PC-9 (cell line): ENCODE results near the gene PPP1R27. TPM values are rescaled to one million over a fixed set of nuclear protein-coding genes. Genes with fewer than 3 reads are reported as not detected.

Source experiments
- Bru-seq: library from RNA; stranded (reverse); fragments of 400-500 nt; gene quantifications from one replicate; lab custom pipeline; 2021; lab: Mats Ljungman, UMichigan
- BruChase-seq, 2 experiments: library from RNA; stranded (reverse); fragments of 400-500 nt; gene quantifications; one replicate each; lab custom pipeline; 2021; lab: Mats Ljungman, UMichigan
- BruUV-seq: library from RNA; stranded (reverse); fragments of 400-500 nt; replicated peaks from 2 replicates; lab custom pipeline; 2021; lab: Mats Ljungman, UMichigan
- CTCF ChIA-PET: fragments of 300-600 bp; sonication (Branson Sonifier 250); formaldehyde crosslinking; loops from one replicate; lab custom pipeline; 2022; ENCODE audit warnings: antibody characterized with exemption; lab: Charles Lee
- POLR2A ChIA-PET: fragments of 300-600 bp; sonication (Branson Sonifier 250); formaldehyde crosslinking; loops from one replicate; lab custom pipeline; 2022; ENCODE audit warnings: antibody characterized with exemption; ENCODE audit not compliant: unreplicated experiment; lab: Charles Lee
- DNase-seq, 2 experiments: peaks; one replicate each; pipeline versions ENCODE4 v3.0.0 to v3.0.0-alpha.2; 2015 to 2022; ENCODE audit warnings: mixed read lengths in 1 of 2
- H2AFZ ChIP-seq: fragments of 200-600 bp; sonication (generic); 2 replicates; pipeline ENCODE4 v1.8.1; 2017; ENCODE audit warnings: antibody characterized with exemption
- H3F3A ChIP-seq: fragments of 200-600 bp; sonication (generic); 2 replicates; pipeline ENCODE4 v1.8.1; 2017; ENCODE audit warnings: antibody characterized with exemption, mild to moderate bottlenecking, low read depth; ENCODE audit not compliant: insufficient read depth
- H3K27ac ChIP-seq: fragments of 200-600 bp; sonication (generic); 2 replicates; pipeline ENCODE4 v1.6.1; 2016; ENCODE audit warnings: mixed run types
- H3K27me3 ChIP-seq: fragments of 200-600 bp; sonication (generic); 2 replicates; pipeline ENCODE4 v1.6.1; 2016; ENCODE audit warnings: low read depth, mixed run types; ENCODE audit not compliant: insufficient read depth
- H3K36me3 ChIP-seq: fragments of 200-600 bp; sonication (generic); 2 replicates; pipeline ENCODE4 v1.6.1; 2016; ENCODE audit warnings: low read depth, mixed run types
- H3K4me1 ChIP-seq: fragments of 200-600 bp; sonication (generic); replicated peaks from 2 replicates; pipeline ENCODE4 v1.6.1; 2016; ENCODE audit warnings: mixed run types; ENCODE audit not compliant: insufficient read depth
- H3K4me2 ChIP-seq: fragments of 200-600 bp; sonication (generic); 2 replicates; pipeline ENCODE4 v1.6.1; 2017; ENCODE audit warnings: mixed run types
- H3K4me3 ChIP-seq: fragments of 200-600 bp; sonication (generic); 2 replicates; pipeline ENCODE4 v1.6.1; 2016; ENCODE audit warnings: mixed run types
- H3K79me2 ChIP-seq: fragments of 200-600 bp; sonication (generic); 2 replicates; pipeline ENCODE4 v1.6.1; 2017; ENCODE audit warnings: low read depth, mixed run types
- H3K9me2 ChIP-seq: fragments of 200-600 bp; sonication (generic); 2 replicates; pipeline ENCODE4 v1.8.1; 2017; ENCODE audit warnings: mild to moderate bottlenecking; ENCODE audit not compliant: insufficient read depth
- H3K9me3 ChIP-seq: fragments of 200-600 bp; sonication (generic); 2 replicates; pipeline ENCODE4 v1.8.1; 2016; ENCODE audit warnings: low read depth; ENCODE audit not compliant: insufficient read depth
- H4K20me1 ChIP-seq: fragments of 200-600 bp; sonication (generic); 2 replicates; pipeline ENCODE4 v1.8.1; 2017; ENCODE audit not compliant: insufficient read depth
- EZH2 ChIP-seq: fragments of 200-600 bp; sonication (generic); IDR thresholded peaks from 2 replicates; pipeline ENCODE4 v1.8.0; 2017; ENCODE audit warnings: antibody characterized with exemption, low read depth
- intact Hi-C: fragments of 100-400 bp; cut with micrococcal nuclease; formaldehyde crosslinking; loops from one replicate; pipeline ENCODE4 v1.10.0; 2022; ENCODE audit not compliant: unreplicated experiment
- long read RNA-seq: library from polyadenylated mRNA; stranded (forward); transcript quantifications from one replicate; pipeline ENCODE4 v2.0.0, GENCODE V29; 2022
- total RNA-seq: library from RNA; stranded (reverse); gene quantifications from 2 replicates; pipeline ENCODE4 v1.2.3, GENCODE V29; 2021
- TF ChIP-seq, protein P1 (sequence below): fragments of 200-600 bp; sonication (generic); conservative IDR thresholded peaks from 2 replicates; pipeline ENCODE4 v1.6.1; 2017; ENCODE audit warnings: mixed run types, antibody characterized with exemption, mild to moderate bottlenecking, moderate library complexity

The PPP1R27 gene, protein sequence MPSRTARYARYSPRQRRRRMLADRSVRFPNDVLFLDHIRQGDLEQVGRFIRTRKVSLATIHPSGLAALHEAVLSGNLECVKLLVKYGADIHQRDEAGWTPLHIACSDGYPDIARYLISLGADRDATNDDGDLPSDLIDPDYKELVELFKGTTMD
- not detected in 2 replicates for total RNA-seq
- not detected for Bru-seq, nascent RNA
- BruChase-seq, experiment 1, labeled RNA remaining after a 2-hour chase = not detected
- BruChase-seq, experiment 2, labeled RNA remaining after a 6-hour chase = not detected
- long read RNA-seq = 0 reads

DNA sequence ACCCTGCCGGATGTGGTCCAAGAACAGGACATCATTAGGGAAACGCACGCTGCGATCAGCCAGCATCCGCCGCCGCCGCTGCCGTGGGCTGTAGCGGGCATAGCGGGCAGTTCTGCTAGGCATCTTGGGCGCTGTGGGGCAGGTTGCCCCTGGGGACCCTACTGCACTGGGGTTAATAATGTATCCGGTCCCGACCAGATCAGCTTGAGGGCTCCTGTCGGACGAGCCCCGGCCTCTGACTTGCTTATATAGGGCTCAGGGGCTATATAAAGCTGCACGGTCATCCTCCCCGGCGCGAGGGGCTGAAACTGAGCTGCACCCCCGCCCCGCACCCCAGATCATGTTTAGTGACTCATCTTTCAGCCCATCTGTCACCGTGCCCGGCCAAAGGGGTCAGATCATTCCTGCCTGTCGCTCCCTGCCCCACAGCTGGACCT, at the start of gene PPP1R27:
Gene PPP1R27 (minus strand): TSS at position 220 of the 437 bp plus-strand sequence. CDS start 97 bp downstream, at position 123.
- Histone ChIP-seq H3F3A (peaks cover 4% of the 10 kb centered on the region; the same call in 1 of the 2 replicates), H3K4me2 (peak within 1 kb of the TSS; percentile 83), H2AFZ (peak within 1 kb of the TSS; percentile 89), H3K27ac (peak within 1 kb of the TSS; percentile 68; the same call in 1 of the 2 replicates), H4K20me1 (no peaks in the 10 kb centered on the region), H3K27me3 (no peaks in the 10 kb centered on the region), H3K4me1 (no peaks in the 10 kb centered on the region), H3K4me3 (peak within 1 kb of the TSS; percentile 81), H3K9me3 (no peaks in the 10 kb centered on the region), H3K9me2 (no peaks in the 10 kb centered on the region), H3K36me3 (no peaks in the 10 kb centered on the region), H3K79me2 (peaks cover 6% of the 10 kb centered on the region)
- ChIA-PET POLR2A (no interaction called here), CTCF (no interaction called here)
- intact Hi-C loops = no loop called here
- TF ChIP-seq, protein P1, sequence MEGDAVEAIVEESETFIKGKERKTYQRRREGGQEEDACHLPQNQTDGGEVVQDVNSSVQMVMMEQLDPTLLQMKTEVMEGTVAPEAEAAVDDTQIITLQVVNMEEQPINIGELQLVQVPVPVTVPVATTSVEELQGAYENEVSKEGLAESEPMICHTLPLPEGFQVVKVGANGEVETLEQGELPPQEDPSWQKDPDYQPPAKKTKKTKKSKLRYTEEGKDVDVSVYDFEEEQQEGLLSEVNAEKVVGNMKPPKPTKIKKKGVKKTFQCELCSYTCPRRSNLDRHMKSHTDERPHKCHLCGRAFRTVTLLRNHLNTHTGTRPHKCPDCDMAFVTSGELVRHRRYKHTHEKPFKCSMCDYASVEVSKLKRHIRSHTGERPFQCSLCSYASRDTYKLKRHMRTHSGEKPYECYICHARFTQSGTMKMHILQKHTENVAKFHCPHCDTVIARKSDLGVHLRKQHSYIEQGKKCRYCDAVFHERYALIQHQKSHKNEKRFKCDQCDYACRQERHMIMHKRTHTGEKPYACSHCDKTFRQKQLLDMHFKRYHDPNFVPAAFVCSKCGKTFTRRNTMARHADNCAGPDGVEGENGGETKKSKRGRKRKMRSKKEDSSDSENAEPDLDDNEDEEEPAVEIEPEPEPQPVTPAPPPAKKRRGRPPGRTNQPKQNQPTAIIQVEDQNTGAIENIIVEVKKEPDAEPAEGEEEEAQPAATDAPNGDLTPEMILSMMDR = no peak
- no peak for TF ChIP-seq EZH2
- no TSS peak for BruUV-seq
- no peak for DNase-seq

DNA sequence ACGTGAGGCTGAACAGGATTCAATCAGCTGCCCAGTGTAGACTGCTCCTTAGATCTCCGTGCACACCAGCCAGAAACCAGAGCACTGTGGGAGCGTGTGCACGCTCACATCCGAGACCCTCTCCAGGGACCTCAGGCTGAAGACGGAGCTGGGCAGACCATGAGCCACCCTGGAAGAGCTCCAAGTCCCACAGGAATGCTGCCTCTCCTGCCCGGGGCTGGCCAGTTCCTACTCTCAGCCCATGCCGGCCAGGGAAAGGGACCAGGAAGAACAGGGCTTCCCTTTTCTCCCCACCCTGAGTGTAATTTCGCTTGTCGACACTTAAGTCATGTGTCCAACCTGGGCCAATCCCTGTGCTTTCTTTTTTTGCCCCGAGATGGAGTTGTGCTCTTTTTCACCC, 49.7 kb upstream of the PPP1R27 start:
- Histone ChIP-seq H3K4me3 (no peak overlapping the region), H3K36me3 (no peaks in the 10 kb centered on the region), H3K27ac (no peak overlapping the region), H2AFZ (no peak overlapping the region), H3K4me1 (peaks cover 19% of the 10 kb centered on the region), H4K20me1 (peaks cover 12% of the 10 kb centered on the region), H3K79me2 (peaks cover 31% of the 10 kb centered on the region), H3K27me3 (no peaks in the 10 kb centered on the region), H3K9me2 (no peaks in the 10 kb centered on the region), H3K4me2 (no peak overlapping the region), H3K9me3 (no peaks in the 10 kb centered on the region), H3F3A (peaks cover 39% of the 10 kb centered on the region)
- TF ChIP-seq, protein P1 = no peak
- TF ChIP-seq EZH2 = no peak
- intact Hi-C loops = no loop called here
- ChIA-PET CTCF (no interaction called here), POLR2A (no interaction called here)
- BruUV-seq = no TSS peak
- DNase-seq = no peak

DNA sequence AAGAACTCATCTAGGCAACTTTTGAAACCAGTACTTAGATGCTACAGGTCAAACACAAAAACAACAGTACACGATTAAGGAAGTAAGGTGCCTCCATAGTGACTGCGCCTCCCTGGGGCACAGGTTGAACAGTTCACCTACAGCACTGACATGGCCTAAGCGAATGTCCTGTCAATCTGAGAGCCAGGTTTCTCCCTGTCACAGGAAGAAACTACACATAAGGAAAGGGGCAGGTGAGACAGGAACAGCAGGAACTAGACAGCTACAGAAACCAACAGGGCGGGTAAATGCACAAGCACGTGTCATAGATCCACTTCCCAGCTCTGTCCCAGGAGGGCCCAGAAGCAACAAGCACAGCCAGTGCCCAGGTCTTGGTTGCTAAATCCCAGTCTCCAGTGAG, 44.3 kb upstream of the PPP1R27 start:
- Histone ChIP-seq H3F3A (0 out of 2 replicates have a peak, but pooled peaks cover 12% of the 10 kb centered on the region), H3K4me1 (no peaks in the 10 kb centered on the region), H3K36me3 (no peaks in the 10 kb centered on the region), H3K9me3 (no peaks in the 10 kb centered on the region), H3K27me3 (no peaks in the 10 kb centered on the region), H3K9me2 (no peaks in the 10 kb centered on the region), H4K20me1 (no peaks in the 10 kb centered on the region), H3K4me3 (no peak overlapping the region), H3K79me2 (0 out of 2 replicates have a peak, but pooled peaks cover under 1% of the 10 kb centered on the region), H2AFZ (no peak overlapping the region), H3K4me2 (no peak overlapping the region), H3K27ac (no peak overlapping the region)
- DNase-seq = no peak
- TF ChIP-seq, protein P1 = no peak
- TF ChIP-seq EZH2 = no peak
- BruUV-seq = no TSS peak
- CTCF ChIA-PET = no interaction called here
- intact Hi-C loops = no loop called here
- POLR2A ChIA-PET = no interaction called here
